GM18909 (cell line): ENCODE data around the gene ARHGAP25.

Source experiments
- ATAC-seq: cut with Tn5 transposase; IDR thresholded peaks from one replicate; pipeline ENCODE4 v1.9.1; 2021; ENCODE audit warnings: mild to moderate bottlenecking; ENCODE audit not compliant: unreplicated experiment, poor library complexity

Gene ARHGAP25, protein sequence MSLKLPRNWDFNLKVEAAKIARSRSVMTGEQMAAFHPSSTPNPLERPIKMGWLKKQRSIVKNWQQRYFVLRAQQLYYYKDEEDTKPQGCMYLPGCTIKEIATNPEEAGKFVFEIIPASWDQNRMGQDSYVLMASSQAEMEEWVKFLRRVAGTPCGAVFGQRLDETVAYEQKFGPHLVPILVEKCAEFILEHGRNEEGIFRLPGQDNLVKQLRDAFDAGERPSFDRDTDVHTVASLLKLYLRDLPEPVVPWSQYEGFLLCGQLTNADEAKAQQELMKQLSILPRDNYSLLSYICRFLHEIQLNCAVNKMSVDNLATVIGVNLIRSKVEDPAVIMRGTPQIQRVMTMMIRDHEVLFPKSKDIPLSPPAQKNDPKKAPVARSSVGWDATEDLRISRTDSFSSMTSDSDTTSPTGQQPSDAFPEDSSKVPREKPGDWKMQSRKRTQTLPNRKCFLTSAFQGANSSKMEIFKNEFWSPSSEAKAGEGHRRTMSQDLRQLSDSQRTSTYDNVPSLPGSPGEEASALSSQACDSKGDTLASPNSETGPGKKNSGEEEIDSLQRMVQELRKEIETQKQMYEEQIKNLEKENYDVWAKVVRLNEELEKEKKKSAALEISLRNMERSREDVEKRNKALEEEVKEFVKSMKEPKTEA

GRCh38 chr2:68734688-68735525, at the start of gene ARHGAP25:
Gene ARHGAP25 (plus strand): TSS chr2:68734811. CDS start chr2:68735200, 389 bp downstream.
- ATAC-seq: peak; percentile 71

DNA sequence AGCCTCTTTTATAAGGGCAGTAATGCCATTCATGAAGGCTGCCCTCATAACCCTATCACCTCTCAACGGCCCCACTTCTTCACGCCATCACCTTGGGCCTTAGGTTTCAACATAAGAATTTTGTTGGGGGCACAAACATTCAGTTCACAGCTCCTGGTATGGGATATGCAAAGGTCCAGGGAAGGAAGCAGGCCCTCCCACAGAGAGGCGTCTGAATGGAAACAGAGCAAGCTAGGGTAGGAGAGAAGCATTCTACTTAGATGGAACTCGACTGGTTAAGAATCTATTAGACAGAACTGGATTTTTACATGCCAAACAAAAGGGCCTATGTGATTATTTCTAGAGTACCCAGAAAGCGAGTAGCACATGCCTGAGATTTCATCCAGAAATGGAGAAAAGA, 48.4 kb upstream of the ARHGAP25 start:
- ATAC-seq: no peak

DNA sequence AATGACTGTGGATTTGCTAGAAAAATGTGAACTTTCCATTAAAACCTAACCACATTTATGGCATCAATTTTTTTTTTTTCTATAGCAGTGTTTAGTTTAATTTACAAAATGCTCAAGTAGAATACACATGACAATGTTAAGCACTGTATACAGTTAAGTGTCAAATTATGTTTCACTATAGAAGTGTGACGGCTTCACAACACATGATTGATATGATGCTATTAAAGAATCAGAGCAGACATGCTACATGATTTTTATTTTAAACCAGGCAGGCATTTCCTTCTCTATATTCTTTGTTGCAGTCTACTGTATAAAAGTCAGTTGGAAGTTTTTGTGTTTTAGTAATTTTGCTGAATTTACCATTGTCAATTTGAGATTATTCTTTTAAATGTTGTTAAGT, 47.6 kb upstream of the ARHGAP25 start:
- ATAC-seq: no peak

- ATAC-seq: peak; percentile 91
These were observed 44.8 kb upstream of the ARHGAP25 start for GRCh38 chr2:68689553-68690537.

GRCh38 chr2:68690851-68691250, 43.8 kb upstream of the ARHGAP25 start:
- ATAC-seq: no peak

GRCh38 chr2:68692511-68692910, 42.1 kb upstream of the ARHGAP25 start:
- no peak for ATAC-seq

- ATAC-seq: no peak
These were observed 40.7 kb upstream of the ARHGAP25 start for GRCh38 chr2:68693951-68694350.

DNA sequence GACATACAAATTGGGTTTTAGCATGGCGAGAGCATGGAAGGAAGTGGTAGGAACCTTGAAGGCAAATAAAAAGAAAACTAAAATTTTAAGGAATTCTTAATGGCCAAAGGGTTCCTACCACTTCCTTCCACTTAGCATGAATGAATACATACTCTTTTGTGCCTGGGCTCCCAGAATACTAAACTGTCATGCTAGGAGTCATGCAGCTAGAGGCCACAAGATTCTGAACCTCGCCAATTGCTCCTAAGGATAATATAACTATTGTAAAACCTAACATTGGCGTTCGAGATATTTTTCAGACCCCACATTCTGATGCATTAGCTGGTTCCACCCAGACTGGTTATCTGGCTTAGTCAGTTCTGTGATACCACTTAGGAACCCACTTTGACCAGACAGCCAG, 38.6 kb upstream of the ARHGAP25 start:
- ATAC-seq: no peak

GRCh38 chr2:68696554-68696953, 38.1 kb upstream of the ARHGAP25 start:
- ATAC-seq: no peak

GRCh38 chr2:68698567-68699377, 35.8 kb upstream of the ARHGAP25 start:
- ATAC-seq: no peak

DNA sequence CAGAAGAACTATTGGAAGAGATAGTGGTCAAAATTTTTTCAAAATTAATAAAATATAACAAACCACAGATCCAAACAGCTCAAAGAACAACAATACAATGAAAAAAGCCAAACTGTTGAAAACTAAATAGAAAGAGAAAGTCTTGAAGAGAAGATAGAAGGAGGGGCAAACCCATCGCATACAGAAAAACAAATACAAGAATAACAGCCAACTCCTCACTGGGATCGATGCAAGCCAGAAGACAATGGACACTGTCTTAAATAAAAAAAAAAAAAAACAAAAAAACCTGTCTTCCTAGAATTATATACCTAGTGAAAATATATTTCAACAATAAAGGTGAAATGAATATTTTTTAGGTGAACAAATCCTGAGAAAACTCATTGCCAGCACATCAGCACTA, 34.1 kb upstream of the ARHGAP25 start:
- no peak for ATAC-seq

DNA sequence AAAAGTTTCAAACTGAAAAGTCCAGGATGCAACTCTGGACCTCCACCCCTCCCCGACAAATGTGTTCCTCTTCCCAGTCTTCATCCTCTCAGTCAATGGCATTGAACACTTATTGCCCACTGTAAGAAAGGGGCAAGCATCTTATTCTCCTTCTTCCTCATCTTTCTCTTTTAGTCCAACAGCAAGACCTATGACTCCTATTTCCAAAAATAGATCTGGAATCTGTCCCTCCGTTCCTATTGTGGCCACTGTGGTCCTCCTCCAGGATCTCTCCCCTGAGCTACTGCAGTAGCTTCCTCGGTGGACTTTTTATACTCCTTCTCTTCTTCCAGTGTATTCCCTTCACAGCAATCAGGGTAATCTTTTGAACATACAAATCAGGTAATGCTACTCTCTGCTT, 28.0 kb upstream of the ARHGAP25 start:
- ATAC-seq: no peak

- no peak for ATAC-seq
These were observed 26.0 kb upstream of the ARHGAP25 start for GRCh38 chr2:68708629-68709028.

GRCh38 chr2:68709421-68709911, 25.1 kb upstream of the ARHGAP25 start:
- ATAC-seq: no peak

GRCh38 chr2:68710336-68710735, 24.3 kb upstream of the ARHGAP25 start:
- no peak for ATAC-seq

DNA sequence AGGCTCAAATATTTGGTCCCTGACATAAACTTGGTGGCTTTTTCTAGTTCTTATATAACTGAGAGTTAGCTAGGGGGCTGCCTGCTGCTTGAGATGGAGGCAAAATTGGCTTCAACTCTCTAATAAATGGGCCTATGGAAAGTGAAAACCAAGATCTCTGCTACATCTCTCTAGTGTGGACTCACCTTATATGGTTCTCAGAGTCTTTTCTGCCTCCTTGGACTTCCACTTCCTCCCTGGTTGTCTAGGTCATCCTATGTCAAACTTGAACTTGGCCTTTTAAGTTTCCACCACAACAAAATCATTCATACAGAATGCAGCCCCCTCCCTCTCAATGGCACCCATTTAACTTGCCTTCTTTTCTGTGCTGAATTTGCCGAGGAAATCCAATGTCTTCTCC, 23.9 kb upstream of the ARHGAP25 start:
- no peak for ATAC-seq

DNA sequence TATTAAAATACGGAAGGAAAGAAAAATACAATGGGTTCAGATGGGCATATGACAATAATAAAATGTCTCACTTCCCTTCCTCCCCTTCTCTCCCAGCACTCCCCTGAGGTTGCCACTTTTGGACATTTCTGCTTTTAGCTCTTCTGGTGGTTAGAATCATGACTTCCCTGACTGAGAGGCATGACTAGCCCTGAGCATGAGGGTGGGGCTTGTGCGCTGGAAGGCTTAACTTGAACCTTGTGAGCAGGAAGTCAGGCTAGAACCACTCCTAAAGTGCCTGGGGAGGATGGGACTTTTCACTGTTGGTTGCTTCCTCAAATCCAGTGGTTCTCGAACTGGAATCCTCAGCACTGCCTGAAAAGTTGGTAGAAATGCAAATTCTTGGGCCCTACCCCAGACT, 19.7 kb upstream of the ARHGAP25 start:
- ATAC-seq: peak; percentile 81

DNA sequence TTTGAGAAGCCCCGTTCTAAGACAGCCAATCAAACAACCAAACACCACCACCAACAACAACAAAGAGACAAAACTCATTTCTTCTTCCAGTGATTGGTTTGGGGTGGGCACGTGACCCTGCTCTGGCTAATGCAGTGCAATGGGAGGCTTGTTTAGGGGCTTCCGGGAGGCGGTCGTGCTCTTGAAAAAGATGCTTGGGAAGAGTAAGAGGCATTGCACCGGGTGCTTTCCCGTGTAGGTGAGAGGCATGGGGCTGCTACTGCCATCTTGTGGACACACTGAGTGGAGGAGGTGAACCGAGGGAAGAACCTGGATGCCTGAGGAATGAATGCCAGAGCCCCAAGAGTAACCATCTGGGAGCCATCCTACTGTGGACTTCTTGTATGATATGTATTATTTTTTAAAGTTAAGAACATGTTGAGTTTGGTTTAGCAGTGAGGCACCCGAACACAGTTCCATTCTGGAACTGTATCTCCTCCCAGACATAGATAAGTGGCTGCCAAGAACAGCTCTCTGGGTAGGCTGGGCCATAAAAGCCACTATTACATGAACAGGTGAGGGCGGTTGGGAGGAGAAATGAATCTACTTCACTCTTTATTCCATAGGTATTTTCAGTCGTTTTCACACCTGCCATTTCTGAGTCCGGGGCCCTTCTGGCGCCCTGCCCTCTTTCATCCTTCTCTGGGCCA, 19.1 kb upstream of the ARHGAP25 start:
- ATAC-seq: peak; percentile 58
